ENCODE measurements around the gene SHFL. TPM values are rescaled to one million over a fixed set of nuclear protein-coding genes. Genes with fewer than 3 reads are reported as not detected.

SHFL gene
- 10 to 100 TPM; 21.7 to 26.0 TPM for total RNA-seq
- long read RNA-seq, donor 1, transcript C19orf66-201 (8 exons, 2,117 nt): major isoform, 11 of 19 reads
- long read RNA-seq, donor 1, partial matches to known transcripts: 3 of 19 reads
- long read RNA-seq, donor 1, other reads (novel, unspliced or antisense): 0 of 19 reads
- long read RNA-seq, donor 2, transcript C19orf66-203 (7 exons, 2,079 nt): minor isoform, 12 of 89 reads
- long read RNA-seq, donor 2, transcript C19orf66-201 (8 exons, 2,117 nt): major isoform, 51 of 89 reads
- long read RNA-seq, donor 2, partial matches to known transcripts: 10 of 89 reads
- long read RNA-seq, donor 2, other reads (novel, unspliced or antisense): 14 of 89 reads

GRCh38 chr19:10085641-10086590, at the start of gene SHFL:
Gene SHFL (plus strand): TSS chr19:10086317. CDS start chr19:10086428, 111 bp downstream.
- peak; percentile 92 for DNase-seq (ENCODE audit: low spot score)
- intact Hi-C loops (cut with DNase I): no loop called here

GRCh38 chr19:10036601-10037071, 49.5 kb upstream of the SHFL start:
- DNase-seq (ENCODE audit: low spot score): no peak
- intact Hi-C loops (cut with DNase I): no loop called here

GRCh38 chr19:10037367-10037766, 48.8 kb upstream of the SHFL start:
- no peak for DNase-seq (ENCODE audit: low spot score)
- intact Hi-C loops (cut with DNase I): no loop called here

- no peak for DNase-seq (ENCODE audit: low spot score)
- intact Hi-C loops (cut with DNase I): no loop called here
These were observed 48.3 kb upstream of the SHFL start for GRCh38 chr19:10037809-10038208.

- no peak for DNase-seq (ENCODE audit: low spot score)
- intact Hi-C loops (cut with DNase I): no loop called here
These were observed 42.7 kb upstream of the SHFL start for GRCh38 chr19:10043286-10043927.

GRCh38 chr19:10044390-10044789, 41.7 kb upstream of the SHFL start:
- no peak for DNase-seq (ENCODE audit: low spot score)
- intact Hi-C loops (cut with DNase I): no loop called here

- intact Hi-C loops (cut with DNase I): no loop called here
These were observed 40.7 kb upstream of the SHFL start for GRCh38 chr19:10045371-10045770.

GRCh38 chr19:10049626-10050025, 36.5 kb upstream of the SHFL start:
- DNase-seq (ENCODE audit: low spot score): no peak
- intact Hi-C loops (cut with DNase I): no loop called here

More at GRCh38 chr19:10045371-10045770, 40.7 kb upstream of the SHFL start:
- DNase-seq (ENCODE audit: low spot score): no peak

GRCh38 chr19:10052602-10053360, 33.3 kb upstream of the SHFL start:
- no peak for DNase-seq (ENCODE audit: low spot score)
- intact Hi-C loops (cut with DNase I): no loop called here

GRCh38 chr19:10061717-10062310, 24.3 kb upstream of the SHFL start:
- intact Hi-C loops (cut with DNase I): no loop called here
- no peak for DNase-seq (ENCODE audit: low spot score)

GRCh38 chr19:10068205-10068604, 17.9 kb upstream of the SHFL start:
- DNase-seq (ENCODE audit: low spot score): no peak
- intact Hi-C loops (cut with DNase I): no loop called here

GRCh38 chr19:10069046-10069445, 17.1 kb upstream of the SHFL start:
- intact Hi-C loops (cut with DNase I): no loop called here
- DNase-seq (ENCODE audit: low spot score): no peak

- intact Hi-C loops (cut with DNase I): no loop called here
- DNase-seq (ENCODE audit: low spot score): no peak
These were observed 15.2 kb upstream of the SHFL start for GRCh38 chr19:10070730-10071446.

GRCh38 chr19:10074153-10074552, 12.0 kb upstream of the SHFL start:
- intact Hi-C loops (cut with DNase I): no loop called here

GRCh38 chr19:10076535-10076934, 9.6 kb upstream of the SHFL start:
- DNase-seq (ENCODE audit: low spot score): no peak
- intact Hi-C loops (cut with DNase I): no loop called here

More at GRCh38 chr19:10074153-10074552, 12.0 kb upstream of the SHFL start:
- DNase-seq (ENCODE audit: low spot score): no peak

GRCh38 chr19:10078329-10078728, 7.8 kb upstream of the SHFL start:
- intact Hi-C loops (cut with DNase I): no loop called here
- no peak for DNase-seq (ENCODE audit: low spot score)

- intact Hi-C loops (cut with DNase I): no loop called here
- no peak for DNase-seq (ENCODE audit: low spot score)
These were observed 7.1 kb upstream of the SHFL start for GRCh38 chr19:10079031-10079453.

- intact Hi-C loops (cut with DNase I): no loop called here
- DNase-seq (ENCODE audit: low spot score): no peak
These were observed 2.2 kb upstream of the SHFL start for GRCh38 chr19:10083911-10084310.

Data from posterior vena cava (tissue), 2 donors.